ENCODE results near the gene EIPR1.
"Not testable (repeated sequence)": the region's sequence is repeated elsewhere in the genome, so short reads cannot be mapped to it uniquely, and the experiment has no call there.

The EIPR1 gene

DNA sequence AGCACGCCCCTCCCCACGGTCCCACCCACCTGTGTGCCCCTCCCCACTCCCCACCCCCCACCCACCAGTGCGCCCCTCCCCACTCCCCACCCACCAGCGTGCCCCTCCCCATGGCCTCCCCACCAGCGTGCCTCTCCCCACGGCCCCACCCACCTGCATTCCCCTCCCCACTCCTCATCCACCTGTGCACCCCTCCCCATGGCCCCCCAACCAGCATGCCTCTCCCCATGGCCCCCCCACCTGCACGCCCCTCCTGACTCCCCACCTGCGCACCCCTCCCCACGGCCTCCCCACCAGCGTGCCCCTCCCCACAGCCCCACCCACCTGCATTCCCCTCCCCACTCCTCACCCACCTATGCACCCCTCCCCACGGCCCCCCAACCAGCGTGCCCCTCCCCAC is 190.2 kb downstream of the EIPR1 start:
- no peak for DNase-seq

DNA sequence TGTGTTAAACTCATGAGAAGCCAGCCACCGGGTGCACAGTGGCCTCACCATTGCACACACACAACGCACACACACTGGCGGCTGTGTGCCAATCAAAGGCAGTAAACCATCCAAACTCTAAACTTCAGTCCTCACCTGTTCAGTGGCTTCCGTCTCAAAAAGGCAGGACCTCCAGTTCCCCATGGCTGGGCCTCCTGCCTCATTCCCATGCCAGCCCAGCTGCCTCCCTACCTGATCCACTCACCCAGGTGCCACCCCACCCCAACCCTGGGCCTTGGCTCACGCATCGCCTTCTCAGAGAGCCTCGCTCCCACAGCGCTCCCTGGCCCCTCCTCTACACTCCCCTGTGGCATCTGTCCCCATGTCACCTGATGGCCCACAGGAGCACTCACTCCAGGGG is 190.9 kb downstream of the EIPR1 start:
- DNase-seq = no peak

DNA sequence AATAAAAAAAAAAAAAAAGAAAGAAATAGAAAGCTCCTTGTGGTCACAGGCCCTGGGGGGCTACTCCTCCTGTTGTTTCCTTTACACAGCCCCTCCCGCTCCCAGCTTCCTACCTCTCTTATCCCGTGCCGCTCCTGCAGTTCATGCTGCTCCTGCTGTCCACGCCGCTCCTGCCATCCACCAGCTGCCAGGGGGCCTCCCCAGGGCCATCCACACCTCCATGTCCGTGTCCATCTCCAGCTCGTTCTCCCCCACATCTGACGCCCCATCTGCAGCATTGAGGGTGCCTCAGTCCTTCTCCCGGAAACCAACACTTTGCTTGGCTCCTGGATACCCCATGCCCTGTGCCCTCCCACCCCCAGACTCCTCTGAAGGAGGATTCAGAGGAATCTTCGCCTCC is 191.7 kb downstream of the EIPR1 start:
- DNase-seq = no peak

DNA sequence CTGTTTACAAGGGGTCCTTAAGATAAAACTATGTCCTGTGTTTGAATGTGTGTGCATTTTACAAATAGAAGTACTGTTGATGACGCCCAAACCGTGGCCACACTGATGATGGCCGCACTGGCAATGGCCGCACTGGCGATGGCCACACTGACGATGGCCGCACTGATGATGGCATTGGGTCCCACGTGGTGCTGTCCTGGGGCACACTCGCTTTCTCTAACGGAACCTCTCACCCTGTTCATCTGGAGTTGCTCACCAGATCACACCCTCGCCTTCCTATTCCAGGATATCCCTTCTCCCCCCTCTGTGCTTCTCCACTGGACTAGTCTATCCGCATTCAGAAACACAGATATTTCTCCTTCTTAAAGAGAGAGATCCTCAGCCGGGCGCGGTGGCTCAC is 192.4 kb downstream of the EIPR1 start:
- no peak for DNase-seq

DNA sequence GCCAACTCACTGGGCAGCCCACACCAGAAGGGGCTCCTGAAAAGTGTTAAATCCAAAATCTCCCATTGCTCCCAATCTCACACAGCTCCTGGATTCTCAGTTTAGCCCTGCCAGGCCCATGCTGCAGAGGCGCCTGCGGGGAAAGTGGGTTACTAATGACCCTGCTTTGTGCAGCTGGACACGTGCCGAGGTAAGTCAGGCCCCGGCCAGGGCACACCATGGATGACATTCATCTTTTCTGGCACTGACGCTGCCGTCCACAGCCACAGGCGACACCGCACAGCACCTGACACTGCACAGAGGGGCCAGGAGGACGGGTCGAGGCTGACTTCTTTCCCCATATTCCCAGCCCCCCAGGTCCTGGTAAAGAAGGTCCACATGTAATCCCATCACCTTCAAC is 193.5 kb downstream of the EIPR1 start:
- DNase-seq = no peak

DNA sequence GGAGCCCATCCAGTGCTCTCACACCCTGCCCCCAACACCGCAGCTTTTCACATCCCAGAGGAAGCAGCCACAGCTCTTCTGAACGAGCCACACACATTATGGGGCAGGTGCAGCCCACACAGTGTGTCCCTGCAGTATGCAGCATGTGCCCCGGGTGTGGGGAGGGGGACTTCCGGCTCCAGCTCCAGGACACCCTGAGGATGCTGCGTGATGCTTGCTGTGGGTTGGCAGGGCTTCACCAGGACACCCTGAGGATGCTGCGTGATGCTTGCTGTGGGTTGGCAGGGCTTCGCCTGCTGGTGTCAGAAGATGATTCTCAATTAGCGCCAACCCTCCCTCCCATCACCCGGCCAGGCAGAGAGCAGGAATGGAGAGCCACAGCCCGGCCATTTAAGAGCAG is 193.9 kb downstream of the EIPR1 start:
- DNase-seq = no peak

DNA sequence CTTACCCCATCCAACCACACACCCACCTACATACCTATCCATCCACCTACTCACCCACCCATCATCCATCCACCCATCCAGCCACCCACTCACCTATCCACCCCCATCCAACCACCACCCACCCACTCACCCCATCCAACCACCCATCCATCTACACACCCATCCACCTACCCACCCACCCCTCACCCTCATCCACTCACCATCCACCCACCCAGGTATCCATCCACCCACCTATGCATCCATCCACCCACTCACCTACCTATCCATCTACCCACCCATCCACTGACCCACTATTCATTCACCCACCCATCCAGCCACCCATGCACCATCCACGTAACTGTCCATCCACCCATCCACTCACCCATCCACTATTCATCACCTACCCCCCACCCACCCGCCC is 194.8 kb downstream of the EIPR1 start:
- no peak for DNase-seq

DNA sequence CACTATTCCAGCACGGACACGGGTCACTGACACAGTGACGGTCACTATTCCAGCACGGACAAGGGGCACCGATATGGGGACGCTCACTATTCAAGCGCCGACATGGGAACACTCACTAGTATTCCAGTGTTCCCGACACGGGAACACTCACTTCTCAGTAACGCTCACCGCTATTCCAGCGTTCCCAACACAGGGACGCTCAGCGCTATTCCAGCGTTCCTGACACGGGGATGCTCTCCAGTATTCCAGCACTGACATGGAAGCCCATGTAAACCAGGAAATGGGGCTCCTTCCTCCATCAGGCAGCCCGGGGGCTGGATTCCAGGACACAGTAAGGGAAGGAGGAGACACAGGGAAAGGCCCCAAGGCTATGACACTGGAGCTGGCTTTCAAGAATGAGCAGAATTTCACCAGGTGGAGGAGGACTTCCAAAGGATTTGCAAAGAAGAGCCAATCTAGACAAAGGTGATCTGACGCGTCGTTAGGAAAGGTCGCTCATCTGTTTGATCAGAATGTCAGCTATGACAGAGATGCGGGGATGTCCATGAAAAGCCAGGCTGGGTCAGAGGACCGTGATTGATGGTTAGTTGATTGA is 196.1 kb downstream of the EIPR1 start:
- DNase-seq = no peak

DNA sequence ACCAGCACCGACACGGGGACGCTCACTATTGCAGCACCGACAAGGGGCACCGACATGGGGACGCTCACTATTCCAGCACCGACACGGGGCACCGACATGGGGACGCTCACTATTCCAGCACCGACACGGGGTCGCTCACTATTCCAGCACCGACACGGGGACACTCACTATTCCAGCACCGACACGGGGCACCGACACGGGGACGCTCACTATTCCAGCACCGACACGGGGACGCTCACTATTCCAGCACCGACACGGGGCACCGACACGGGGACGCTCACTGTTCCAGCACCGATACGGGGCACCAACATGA is 196.8 kb downstream of the EIPR1 start:
- DNase-seq = not testable (repeated sequence)

DNA sequence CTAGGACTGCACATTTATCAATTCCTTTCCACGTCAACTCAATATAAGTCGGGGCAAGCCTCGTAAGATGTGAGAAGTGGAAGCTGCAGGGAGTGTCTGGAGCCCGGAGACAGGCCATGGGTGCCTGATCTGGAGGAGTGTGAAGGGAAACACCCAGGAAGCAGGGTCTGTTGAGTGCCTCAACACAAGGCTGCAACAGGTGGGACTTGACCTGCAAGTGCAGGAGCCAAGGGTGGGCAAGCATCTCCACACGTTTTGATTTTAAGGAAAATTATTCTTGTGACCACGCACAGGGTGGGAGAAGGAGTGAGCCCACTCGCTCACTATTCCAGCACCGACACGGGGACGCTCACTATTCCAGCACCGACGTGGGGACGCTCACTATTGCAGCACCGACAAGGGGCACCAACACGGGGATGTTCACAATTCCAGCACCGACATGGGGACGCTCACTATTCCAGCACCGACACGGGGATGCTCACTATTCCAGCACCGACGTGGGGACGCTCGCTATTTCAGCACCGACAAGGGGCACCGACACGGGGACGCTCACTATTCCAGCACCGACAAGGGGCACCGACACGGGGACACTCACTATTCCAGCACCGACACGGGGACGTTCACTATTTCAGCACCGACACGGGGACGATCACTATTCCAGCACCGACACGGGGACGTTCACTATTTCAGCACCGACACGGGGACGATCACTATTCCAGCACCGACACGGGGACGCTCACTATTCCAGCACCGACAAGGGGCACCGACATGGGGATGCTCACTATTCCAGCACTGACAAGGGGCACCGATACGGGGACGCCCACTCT is 197.3 kb downstream of the EIPR1 start:
- DNase-seq = no peak

DNA sequence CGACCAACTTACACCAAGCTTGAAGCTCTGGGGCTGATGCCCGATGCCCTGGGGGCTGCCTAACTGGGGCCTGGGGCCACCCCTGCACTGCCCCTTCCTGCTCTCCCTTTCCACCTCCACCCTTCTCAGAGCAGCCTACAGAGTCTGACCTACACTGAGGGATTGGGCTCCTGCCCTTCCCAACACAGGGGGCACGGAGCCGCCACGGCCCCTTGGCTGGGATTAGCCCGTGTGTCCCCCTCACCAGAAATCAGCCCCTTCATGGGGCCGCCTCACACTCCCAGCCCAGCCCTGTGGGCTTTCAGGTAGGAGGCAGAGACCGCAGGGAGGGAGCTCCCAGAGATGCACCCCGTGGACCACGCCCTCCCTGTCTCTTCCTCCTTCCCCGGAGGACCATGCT is 198.0 kb downstream of the EIPR1 start:
- DNase-seq = no peak

DNA sequence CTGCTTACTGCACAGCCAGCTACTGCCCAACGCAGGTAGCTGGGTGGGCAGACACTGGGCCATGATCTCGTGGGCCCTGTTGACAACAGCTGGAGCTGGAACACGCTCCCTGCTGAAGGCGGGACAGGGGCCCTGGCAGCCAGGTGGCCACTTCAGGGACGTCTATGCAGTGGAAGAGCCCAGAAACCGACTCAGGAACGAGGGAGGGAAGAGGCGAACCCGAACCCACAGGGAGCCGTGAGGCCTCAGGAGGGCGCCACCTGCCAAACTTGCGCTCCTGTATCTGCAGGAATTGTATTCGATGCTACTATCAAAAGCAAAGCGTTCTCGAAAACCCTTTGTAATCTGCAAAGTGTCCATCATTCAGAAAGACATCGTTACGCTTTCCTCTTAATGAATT is 198.4 kb downstream of the EIPR1 start:
- DNase-seq = no peak

DNA sequence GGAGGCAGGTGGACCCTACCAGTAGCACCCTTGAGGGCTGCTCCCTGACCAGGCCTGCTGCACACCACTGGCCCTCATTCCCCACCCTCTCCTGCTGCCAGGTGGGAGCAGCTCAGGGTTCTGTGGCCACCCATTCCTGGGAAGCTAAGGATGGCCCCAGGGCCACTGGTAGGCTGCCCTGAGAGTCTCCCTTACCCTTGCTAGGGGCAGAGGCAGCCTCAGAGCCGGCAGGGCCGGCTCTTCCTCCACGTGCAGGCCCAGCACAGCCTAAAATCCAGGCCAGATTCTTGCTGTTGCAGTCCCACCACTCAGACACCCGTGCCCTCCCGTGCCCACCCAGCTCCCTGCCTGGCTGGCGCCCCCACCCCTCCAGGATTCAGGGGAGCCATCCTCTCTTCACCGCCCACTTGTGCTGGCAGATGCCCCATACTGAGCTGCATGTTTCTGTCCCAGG is 199.0 kb downstream of the EIPR1 start:
- no peak for DNase-seq

DNA sequence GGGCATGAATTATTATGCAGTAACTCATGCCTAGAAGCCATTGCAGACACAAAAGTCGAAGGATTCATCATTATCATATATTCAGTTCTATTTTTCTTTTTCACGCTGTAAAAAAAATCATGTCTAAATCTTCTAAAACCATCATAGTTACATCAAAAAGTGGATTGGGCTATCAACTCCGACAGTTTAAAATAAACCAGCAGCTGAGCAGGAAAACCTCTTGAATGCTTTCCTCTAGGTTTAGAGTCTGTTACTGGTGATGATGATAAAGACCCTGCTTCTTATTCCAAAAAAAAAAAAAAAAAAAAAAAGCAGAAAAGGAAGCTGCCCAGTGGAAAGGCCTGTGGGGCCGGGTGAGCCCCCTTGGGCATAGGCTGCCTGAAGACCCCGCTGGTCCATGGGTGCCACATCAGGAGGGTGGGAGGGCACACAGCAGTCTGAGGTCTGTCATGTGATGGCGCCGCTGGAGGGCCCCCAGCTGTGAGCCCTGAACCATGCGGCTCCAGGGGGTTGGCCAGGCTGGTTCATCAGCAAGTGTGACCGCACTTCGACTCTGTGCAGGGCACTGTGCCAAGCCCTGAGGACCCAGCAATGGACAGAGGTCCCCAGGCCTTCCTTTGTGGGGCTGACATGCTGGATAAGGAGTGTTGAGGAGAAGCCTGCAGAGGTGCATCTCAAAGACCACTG is 199.6 kb downstream of the EIPR1 start:
- DNase-seq = no peak

DNA sequence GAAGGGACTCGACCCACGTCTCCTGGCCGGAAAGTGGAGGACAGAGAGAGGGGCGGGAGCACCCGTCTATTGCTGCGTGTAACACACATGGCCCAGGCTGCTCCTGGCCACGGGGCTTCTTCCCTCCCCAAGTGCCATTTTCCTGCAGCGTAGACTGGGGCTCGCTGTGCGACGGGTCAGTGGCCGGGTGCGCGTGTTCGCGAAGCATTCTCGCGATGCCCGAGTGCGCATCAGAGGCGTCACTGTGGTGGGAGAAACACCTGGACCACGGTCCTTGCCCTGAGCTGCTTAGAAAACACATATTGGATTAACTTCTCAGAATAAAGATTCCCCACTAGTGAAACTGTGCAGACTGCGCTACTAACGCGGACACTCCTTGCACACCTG is 200.8 kb downstream of the EIPR1 start:
- DNase-seq = no peak

DNA sequence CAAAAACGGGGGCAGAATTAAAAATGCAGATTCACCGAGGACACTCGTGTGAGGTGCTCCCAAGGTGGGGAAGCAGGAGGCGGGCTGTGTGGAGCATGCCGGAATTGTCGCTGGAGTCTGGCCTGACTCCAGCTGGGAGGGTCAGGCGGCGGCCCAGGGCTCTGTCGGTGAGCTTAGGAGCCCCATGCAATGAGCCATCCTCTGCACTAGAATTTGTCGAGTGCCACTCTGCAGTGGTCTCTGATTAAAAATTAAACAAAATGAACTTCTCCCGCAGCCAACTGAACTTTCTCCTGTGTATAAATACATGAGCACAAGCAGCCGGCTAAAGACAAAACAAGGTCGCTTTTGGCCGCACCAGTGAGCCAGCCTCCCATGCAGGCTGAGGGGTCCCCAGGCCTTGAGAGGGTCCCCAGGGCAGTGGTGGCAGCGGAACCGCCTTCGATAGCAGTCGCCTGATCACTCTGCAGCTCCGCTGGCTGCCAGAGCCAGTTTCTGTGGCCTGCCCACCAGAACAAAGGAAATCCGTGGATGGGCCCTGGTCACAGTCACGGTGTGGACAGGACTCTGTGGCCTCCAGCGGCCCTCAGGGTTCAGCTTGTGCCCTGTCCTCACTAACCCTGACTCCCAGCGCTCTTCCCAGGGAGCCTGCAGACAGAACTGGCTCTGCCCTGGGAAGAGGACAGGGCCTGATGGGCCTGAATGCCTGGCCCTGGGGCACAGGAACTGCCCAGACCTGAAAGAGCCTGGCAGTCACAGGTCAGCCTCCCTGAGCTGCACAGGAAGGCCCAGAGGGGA is 201.3 kb downstream of the EIPR1 start:
- DNase-seq = no peak

DNA sequence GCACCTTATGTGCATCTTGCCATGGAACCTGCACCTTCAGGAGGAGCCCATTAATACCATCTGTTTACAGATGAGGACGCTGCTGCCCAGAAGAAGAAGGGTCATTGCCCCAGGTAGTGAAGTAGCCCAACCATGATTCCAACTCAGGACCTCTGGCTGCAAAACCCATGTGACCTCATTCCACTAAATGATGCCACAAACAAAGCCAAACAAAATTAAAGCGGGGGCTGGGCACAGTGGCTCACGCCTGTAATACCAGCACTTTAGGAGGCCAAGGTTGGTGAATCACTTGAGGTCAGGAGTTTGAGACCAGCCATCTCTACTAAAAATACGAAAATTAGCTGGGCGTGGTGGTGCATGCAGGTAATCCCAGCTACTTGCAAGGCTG is 202.1 kb downstream of the EIPR1 start:
- no peak for DNase-seq

DNA sequence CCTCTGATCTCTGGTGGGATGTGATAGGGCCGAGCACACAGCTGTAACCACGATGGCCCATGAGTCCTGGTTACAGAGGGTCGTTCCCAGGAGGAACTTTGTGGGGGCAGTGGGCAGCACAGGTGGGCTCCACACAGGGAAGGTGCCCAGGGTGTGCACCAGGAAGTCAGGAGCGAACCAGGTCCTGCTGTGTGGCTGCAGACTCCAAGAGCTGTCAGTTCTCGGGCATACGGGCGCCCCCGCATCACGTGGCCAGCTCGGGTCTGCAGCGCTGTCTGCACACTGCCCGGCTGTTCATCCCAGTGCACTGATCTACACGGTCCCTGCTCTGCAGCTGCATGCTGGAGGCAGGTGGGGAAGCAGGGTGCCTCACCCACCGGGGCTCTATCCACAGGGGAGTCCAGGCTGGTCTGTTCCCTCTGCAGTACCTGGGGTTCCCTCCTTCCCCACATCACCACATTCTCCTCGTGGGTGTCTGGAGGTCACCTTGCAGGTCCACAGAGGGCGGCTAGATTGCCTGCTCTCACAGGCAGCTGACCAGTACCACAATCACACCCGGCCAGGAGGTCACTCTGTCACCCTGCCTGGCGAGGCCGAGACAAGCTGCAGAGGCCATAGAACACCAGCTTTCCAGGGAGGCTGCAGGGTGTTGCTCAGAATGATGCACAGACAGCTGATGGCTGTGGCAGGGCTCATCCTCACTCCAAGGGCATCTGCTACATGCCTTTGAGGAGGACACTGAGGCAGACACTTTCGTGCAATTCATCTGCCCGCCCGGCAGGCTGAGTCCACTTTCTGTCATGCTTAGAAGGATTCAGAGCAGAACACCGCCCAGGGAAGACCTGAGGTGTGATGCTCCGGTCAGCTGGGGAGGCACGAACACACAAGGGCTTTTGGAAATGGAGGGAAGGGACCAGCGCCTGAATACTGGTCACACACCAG is 202.7 kb downstream of the EIPR1 start:
- DNase-seq = no peak

DNA sequence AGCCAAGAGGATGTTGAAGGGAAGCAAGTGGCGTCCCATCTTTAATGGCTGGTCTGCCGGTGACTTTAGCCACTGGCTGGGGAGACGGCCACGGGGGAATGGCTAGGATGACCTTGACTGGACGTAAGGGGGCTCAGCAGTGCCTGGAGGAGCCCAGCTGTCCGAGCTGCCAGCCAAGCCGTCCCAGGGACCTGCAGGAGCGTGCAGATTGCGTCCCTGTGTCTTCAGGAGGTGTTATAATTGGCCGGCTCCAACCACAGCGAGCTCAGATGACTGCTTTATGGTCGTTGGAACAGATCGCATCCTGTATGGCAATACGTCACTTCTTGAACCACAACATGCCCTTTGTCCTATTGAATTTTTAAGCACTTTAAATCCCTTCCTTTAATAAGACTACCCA is 204.6 kb downstream of the EIPR1 start:
- no peak for DNase-seq

DNA sequence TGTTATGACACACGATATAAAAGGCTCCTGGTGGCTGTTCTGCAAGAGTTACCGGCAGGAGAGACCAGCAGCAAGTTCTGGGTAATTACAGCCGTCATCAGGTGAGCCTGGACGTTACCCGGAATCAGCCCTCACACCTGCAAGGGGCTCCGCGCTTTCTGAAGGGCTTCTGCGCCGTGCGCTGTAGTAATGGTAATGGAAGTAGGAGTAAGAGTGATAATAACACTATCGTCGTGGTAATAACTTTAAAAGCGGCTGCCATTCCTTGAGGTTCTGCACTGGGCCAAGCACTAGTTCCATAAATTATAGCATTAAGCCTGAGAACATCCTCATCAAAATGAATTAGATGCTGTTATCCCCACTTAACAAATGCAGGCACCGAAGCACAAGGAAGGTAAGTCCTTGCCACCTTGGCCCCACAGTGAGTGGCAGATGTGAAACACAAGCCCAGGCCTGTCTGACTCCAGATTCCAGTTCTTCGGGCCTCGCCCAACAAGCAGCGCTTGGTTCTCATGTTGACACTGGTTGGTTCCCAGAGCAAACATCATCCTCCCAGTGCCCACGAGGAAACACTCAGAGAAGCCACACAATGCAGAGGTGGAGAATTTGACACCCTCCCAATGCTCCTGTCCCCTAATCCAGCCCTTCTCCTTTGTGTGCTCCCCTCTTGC is 205.2 kb downstream of the EIPR1 start:
- DNase-seq = no peak

DNA sequence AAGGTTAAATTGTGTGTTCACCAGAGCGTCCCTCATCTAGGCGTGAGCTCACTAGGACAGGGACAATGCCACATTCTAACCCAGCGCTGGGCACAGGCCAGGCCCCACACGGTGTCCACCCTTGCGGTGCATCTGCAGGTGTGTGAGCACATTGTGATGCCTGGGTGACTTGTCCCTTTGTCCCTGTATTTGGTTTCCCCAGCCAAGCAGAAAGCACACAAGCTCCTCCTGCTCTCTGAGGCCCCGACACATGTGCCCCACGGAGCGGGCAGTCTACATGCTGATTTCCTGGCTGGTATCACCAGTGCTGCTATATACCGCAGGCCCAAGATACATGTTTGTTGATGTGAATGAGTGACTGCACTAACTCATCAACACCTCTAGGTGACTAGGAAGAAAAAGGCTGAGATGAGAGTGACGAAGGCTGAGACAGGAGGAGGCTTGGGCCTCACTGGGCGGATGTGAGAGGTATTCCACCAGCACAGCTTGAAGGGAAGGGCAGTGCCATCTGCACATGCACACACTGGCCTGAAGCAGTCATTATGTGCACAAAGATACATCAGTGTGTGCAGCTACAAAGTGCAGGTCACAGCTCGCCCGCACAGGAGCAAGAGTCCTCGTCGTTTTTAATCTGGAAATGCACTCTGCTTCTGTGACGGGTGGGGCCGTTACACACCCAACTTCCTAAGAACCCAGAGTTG is 205.9 kb downstream of the EIPR1 start:
- no peak for DNase-seq
